IMR-90 (cell line): ENCODE data around the gene ID2. TPM values are rescaled to one million over a fixed set of nuclear protein-coding genes. Genes with fewer than 3 reads are reported as not detected.

Experiments used
- ATAC-seq: fragments of 200-7000 bp; cut with Tn5 transposase; 2 replicates; pipeline ENCODE4 v1.9.1; 2020; ENCODE audit warnings: low read depth, mild to moderate bottlenecking, moderate library complexity
- BruUV-seq: library from RNA; stranded (reverse); fragments of 400-500 nt; replicated peaks from 2 replicates; lab custom pipeline; 2021; lab: Mats Ljungman, UMichigan
- CTCF ChIA-PET: fragments of 300-600 bp; formaldehyde crosslinking; extraction: SDS; loops from one replicate; lab custom pipeline; 2021; ENCODE audit warnings: antibody characterized with exemption; lab: Yijun Ruan, JAX
- POLR2A ChIA-PET: fragments of 300-600 bp; sonication (Branson Sonifier 250); formaldehyde crosslinking; loops from one replicate; lab custom pipeline; 2022; ENCODE audit warnings: antibody characterized with exemption; ENCODE audit not compliant: unreplicated experiment; lab: Charles Lee
- DNase-seq: peaks from one replicate; pipeline ENCODE4 v3.0.0; 2013
- H2AFZ ChIP-seq: replicated peaks from 2 replicates; pipeline ENCODE3; 2013; ENCODE audit warnings: low read length, mild to moderate bottlenecking; ENCODE audit not compliant: poor library complexity
- H2AK5ac ChIP-seq: 2 replicates; pipeline ENCODE4 v1.6.1; 2013; ENCODE audit warnings: low read depth, low read length, inconsistent platforms
- H2AK9ac ChIP-seq: replicated peaks from 2 replicates; pipeline ENCODE3; 2013; ENCODE audit warnings: mild to moderate bottlenecking, low read depth, low read length, moderate library complexity; ENCODE audit not compliant: poor library complexity
- H2BK120ac ChIP-seq: 2 replicates; pipeline ENCODE4 v1.6.1; 2013; ENCODE audit warnings: low read depth, low read length, inconsistent platforms
- H2BK15ac ChIP-seq: 3 replicates; pipeline ENCODE4 v1.6.1; 2013; ENCODE audit warnings: low read depth, low read length, inconsistent platforms
- H2BK20ac ChIP-seq: 2 replicates; pipeline ENCODE4 v1.6.1; 2013; ENCODE audit warnings: low read depth, mild to moderate bottlenecking, inconsistent platforms, low read length, moderate library complexity
- H2BK5ac ChIP-seq: 2 replicates; pipeline ENCODE4 v1.6.1; 2013; ENCODE audit warnings: mild to moderate bottlenecking, low read depth, low read length, inconsistent platforms; ENCODE audit not compliant: poor library complexity, severe bottlenecking
- H3K14ac ChIP-seq: replicated peaks from 2 replicates; pipeline ENCODE4 v1.6.1; 2013; ENCODE audit warnings: low read depth, low read length, inconsistent platforms
- H3K18ac ChIP-seq: 2 replicates; pipeline ENCODE4 v1.6.1; 2013; ENCODE audit warnings: low read depth, low read length, control low read depth
- H3K23ac ChIP-seq: 2 replicates; pipeline ENCODE4 v1.6.1; 2013; ENCODE audit warnings: low read depth, low read length, inconsistent platforms
- H3K27ac ChIP-seq: 2 replicates; pipeline ENCODE4 v1.5.1; 2013; ENCODE audit warnings: mild to moderate bottlenecking, control low read depth, low read length; ENCODE audit not compliant: insufficient read depth
- H3K27me3 ChIP-seq: 2 replicates; pipeline ENCODE4 v1.6.1; 2013; ENCODE audit warnings: low read length; ENCODE audit not compliant: control insufficient read depth, insufficient read depth
- H3K36me3 ChIP-seq: 2 replicates; pipeline ENCODE4 v1.6.1; 2013; ENCODE audit warnings: low read length, mixed read lengths; ENCODE audit not compliant: control insufficient read depth, insufficient read depth
- H3K4ac ChIP-seq: 2 replicates; pipeline ENCODE4 v1.6.1; 2013; ENCODE audit warnings: low read depth, low read length, inconsistent platforms
- H3K4me1 ChIP-seq: 2 replicates; pipeline ENCODE4 v1.6.1; 2013; ENCODE audit warnings: low read length, mixed read lengths; ENCODE audit not compliant: control insufficient read depth, insufficient read depth
- H3K4me2 ChIP-seq: 2 replicates; pipeline ENCODE4 v1.6.1; 2013; ENCODE audit warnings: low read depth, mild to moderate bottlenecking, control low read depth, low read length, moderate library complexity
- H3K4me3 ChIP-seq: 2 replicates; pipeline ENCODE4 v1.5.1; 2013; ENCODE audit warnings: low read depth, mild to moderate bottlenecking, control low read depth, low read length, moderate library complexity; ENCODE audit not compliant: insufficient read depth
- H3K56ac ChIP-seq: 2 replicates; pipeline ENCODE4 v1.6.1; 2013; ENCODE audit warnings: low read length, inconsistent platforms; ENCODE audit not compliant: insufficient read depth; ENCODE audit errors: extremely low read depth
- H3K79me1 ChIP-seq, 2 experiments: 2 replicates each; pipeline ENCODE4 v1.6.1; 2013; ENCODE audit warnings: low read length in 2 of 2, inconsistent platforms in 1 of 2, low read depth in 1 of 2
- H3K9ac ChIP-seq: 2 replicates; pipeline ENCODE4 v1.6.1; 2013; ENCODE audit warnings: low read depth, low read length, control low read depth
- H3K9me1 ChIP-seq: 2 replicates; pipeline ENCODE4 v1.6.1; 2013; ENCODE audit warnings: low read length, inconsistent platforms; ENCODE audit not compliant: insufficient read depth
- H3K9me3 ChIP-seq: 2 replicates; pipeline ENCODE4 v1.6.1; 2013; ENCODE audit warnings: low read length; ENCODE audit not compliant: control insufficient read depth, insufficient read depth
- H4K20me1 ChIP-seq: 2 replicates; pipeline ENCODE4 v1.6.1; 2013; ENCODE audit warnings: low read length, inconsistent platforms; ENCODE audit not compliant: insufficient read depth
- H4K5ac ChIP-seq: 2 replicates; pipeline ENCODE4 v1.6.1; 2013; ENCODE audit warnings: mild to moderate bottlenecking, low read depth, low read length, control low read depth
- H4K8ac ChIP-seq, 2 experiments: 2 replicates each; pipeline ENCODE4 v1.6.1; 2013; ENCODE audit warnings: low read depth in 2 of 2, low read length in 2 of 2, control low read depth in 1 of 2, inconsistent platforms in 1 of 2
- H4K91ac ChIP-seq: 2 replicates; pipeline ENCODE4 v1.6.1; 2013; ENCODE audit warnings: low read depth, low read length, inconsistent platforms; ENCODE audit not compliant: insufficient read depth
- BHLHE40 ChIP-seq: fragments of 150-350 bp; IDR thresholded peaks from 2 replicates; pipeline ENCODE4 v1.6.1; 2016; ENCODE audit warnings: mild to moderate bottlenecking, low read depth, low read length
- CEBPB ChIP-seq: IDR thresholded peaks from 2 replicates; pipeline ENCODE4 v1.6.1; 2012; ENCODE audit warnings: low read depth, low read length, improper control_type of control experiment
- RAD21 ChIP-seq: IDR thresholded peaks from 2 replicates; pipeline ENCODE4 v1.6.1; 2012; ENCODE audit warnings: low read length, improper control_type of control experiment
- RCOR1 ChIP-seq: IDR thresholded peaks from 2 replicates; pipeline ENCODE4 v1.6.1; 2012; ENCODE audit warnings: mild to moderate bottlenecking, low read length, improper control_type of control experiment; ENCODE audit not compliant: insufficient replicate concordance
- SMC3 ChIP-seq: fragments of 150-350 bp; IDR thresholded peaks from 2 replicates; pipeline ENCODE4 v1.6.1; 2016; ENCODE audit warnings: low read depth, mild to moderate bottlenecking, antibody characterized with exemption, low read length, moderate library complexity
- WGBS, 2 experiments: methylation state at CpG; one replicate each; pipeline versions ENCODE4 v1.1.5 to v1.1.7; 2013; ENCODE audit warnings: missing lambda C conversion rate in 2 of 2; ENCODE audit not compliant: insufficient read length in 1 of 2; ENCODE audit errors: extremely low coverage in 2 of 2; 5-methylcytosine and 5-hydroxymethylcytosine counted together
- dilution Hi-C: fragments of 300-500 bp; cut with HindIII; formaldehyde crosslinking; loops from one replicate; pipeline ENCODE4 v1.14.3; 2018; ENCODE audit warnings: low sequenced_read_pairs; ENCODE audit not compliant: unreplicated experiment
- in situ Hi-C: fragments of 300-500 bp; cut with MboI; formaldehyde crosslinking; loops from 3 replicates; pipeline ENCODE4 v1.14.3; 2019; ENCODE audit warnings: low sequenced_read_pairs, inconsistent platforms, mixed read lengths
- intact Hi-C: fragments of 100-400 bp; cut with micrococcal nuclease; formaldehyde crosslinking; loops from 2 replicates; pipeline ENCODE4 v1.10.0; 2022
- polyA plus RNA-seq, 3 experiments: library from polyadenylated mRNA; depleted of rRNA; stranded (reverse); fragments of >200 nt; gene quantifications; 2 replicates each; pipeline ENCODE4 v1.2.3, GENCODE V29; 2012; ENCODE audit warnings: low replicate concordance in 1 of 3
- total RNA-seq: library from RNA; depleted of rRNA; stranded (reverse); fragments of >200 nt; gene quantifications from 2 replicates; pipeline ENCODE4 v1.2.3, GENCODE V29; 2012
- TF ChIP-seq, protein P1 (sequence below): fragments of 150-350 bp; IDR thresholded peaks from 2 replicates; pipeline ENCODE4 v1.6.1; 2017; ENCODE audit warnings: mild to moderate bottlenecking, antibody characterized with exemption, low read length, low read depth

The ID2 gene
- total and polyA plus RNA-seq, 2 of the 4 experiments (the other 2 are of a cell fraction), result 264 to 389 TPM

GRCh38 chr2:8663997-8664396 lies 17.9 kb upstream of the ID2 start (continued):
- TF ChIP-seq RCOR1 (no peak), RAD21 (no peak)
- TF ChIP-seq, protein P1, sequence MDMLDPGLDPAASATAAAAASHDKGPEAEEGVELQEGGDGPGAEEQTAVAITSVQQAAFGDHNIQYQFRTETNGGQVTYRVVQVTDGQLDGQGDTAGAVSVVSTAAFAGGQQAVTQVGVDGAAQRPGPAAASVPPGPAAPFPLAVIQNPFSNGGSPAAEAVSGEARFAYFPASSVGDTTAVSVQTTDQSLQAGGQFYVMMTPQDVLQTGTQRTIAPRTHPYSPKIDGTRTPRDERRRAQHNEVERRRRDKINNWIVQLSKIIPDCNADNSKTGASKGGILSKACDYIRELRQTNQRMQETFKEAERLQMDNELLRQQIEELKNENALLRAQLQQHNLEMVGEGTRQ, result no peak

- ChIA-PET CTCF (no interaction called here), POLR2A (no interaction called here)
- Histone ChIP-seq H4K5ac (no peak overlapping the region), H2BK5ac (no peak overlapping the region), H3K4me2 (no peak overlapping the region), H2BK15ac (no peak overlapping the region), H3K56ac (no peak overlapping the region), H3K9me1 (peaks cover 3% of the 10 kb centered on the region; the same call in 1 of the 2 replicates), H3K14ac (no peak overlapping the region), H2AK9ac (no peak overlapping the region), H3K27ac (no peak overlapping the region), H2BK120ac (no peak overlapping the region), H3K27me3 (no peaks in the 10 kb centered on the region), H3K9ac (no peak overlapping the region), H3K18ac (no peak overlapping the region), H4K91ac (no peak overlapping the region), H3K23ac (no peak overlapping the region), H3K4me3 (no peak overlapping the region), H3K36me3 (no peaks in the 10 kb centered on the region), H4K20me1 (no peaks in the 10 kb centered on the region), H2AFZ (no peak overlapping the region), H2BK20ac (no peak overlapping the region), H3K79me1 (no peaks in the 10 kb centered on the region), H3K9me3 (no peaks in the 10 kb centered on the region), H4K8ac (no peak overlapping the region), H3K4ac (no peak overlapping the region), H2AK5ac (no peak overlapping the region), H3K4me1 (peaks cover 17% of the 10 kb centered on the region)
- dilution Hi-C loops (no loop called here), intact Hi-C loops (no loop called here), in situ Hi-C loops (no loop called here)
- TF ChIP-seq BHLHE40, result no peak
- no peak for TF ChIP-seq SMC3
- TF ChIP-seq CEBPB, result no peak
- DNase-seq, result no peak
- WGBS, 2 experiments, result no CpG with 5 or more reads among the region's 5 CpGs
- no TSS peak for BruUV-seq
- ATAC-seq, result no peak
These were observed 15.3 kb upstream of the ID2 start for GRCh38 chr2:8666581-8666980.
